Hair follicle dermal papilla cell (primary cell): ENCODE measurements around the gene NOPCHAP1. TPM values are rescaled to one million over a fixed set of nuclear protein-coding genes. Genes with fewer than 3 reads are reported as not detected.

Experiments used
- total RNA-seq: library from RNA; depleted of rRNA; stranded (reverse); fragments of >200 nt; gene quantifications from 2 replicates; pipeline ENCODE4 v1.2.3, GENCODE V29; 2012

Gene NOPCHAP1, protein sequence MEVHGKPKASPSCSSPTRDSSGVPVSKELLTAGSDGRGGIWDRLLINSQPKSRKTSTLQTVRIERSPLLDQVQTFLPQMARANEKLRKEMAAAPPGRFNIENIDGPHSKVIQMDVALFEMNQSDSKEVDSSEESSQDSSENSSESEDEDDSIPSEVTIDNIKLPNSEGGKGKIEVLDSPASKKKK
- 3.2 and 3.8 TPM in 2 replicates for total RNA-seq

DNA sequence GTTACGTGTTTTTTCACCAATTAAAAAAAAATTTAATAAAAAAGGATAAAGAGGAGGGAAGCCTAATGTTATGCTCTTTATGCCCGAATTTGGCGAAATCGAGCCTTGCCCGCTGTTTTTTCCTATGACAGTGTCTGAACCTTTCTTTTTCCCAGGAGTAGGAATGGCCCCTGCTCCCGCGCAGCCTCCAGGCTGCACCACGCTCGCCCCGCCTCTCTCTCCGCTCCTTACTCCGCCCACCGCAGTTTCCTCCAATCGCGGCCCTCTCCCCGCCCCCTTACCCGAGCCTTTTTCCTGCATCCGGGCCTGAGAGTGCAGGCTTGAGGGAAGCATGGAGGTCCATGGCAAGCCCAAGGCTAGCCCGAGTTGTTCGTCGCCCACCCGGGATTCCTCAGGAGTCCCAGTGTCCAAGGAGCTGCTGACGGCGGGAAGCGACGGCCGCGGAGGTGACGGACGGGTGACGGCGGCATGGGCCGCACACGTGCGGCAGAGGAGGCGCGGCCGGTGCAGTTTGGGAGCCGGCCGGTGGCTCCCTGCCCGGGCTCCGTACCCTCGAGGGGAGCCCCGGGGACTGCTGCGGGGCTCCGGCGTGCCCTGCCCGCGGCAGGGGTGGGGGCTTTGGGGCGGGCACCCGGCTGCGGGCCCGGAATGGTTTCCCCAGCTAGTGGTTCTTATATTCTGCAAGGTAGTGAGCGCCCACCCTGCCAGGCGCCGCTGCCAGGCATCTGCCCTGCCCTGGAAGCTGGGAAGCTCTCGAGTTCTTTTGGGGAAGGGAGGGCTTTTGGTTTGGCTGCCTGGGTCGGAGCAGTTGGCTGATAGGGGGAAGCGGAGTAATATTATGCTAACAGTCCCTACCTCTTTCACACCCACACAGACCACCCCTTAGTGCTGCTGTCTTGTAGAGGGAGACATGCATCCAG lies at the start of gene NOPCHAP1:
TSS of gene NOPCHAP1 (plus strand) at position 295 of the 920 bp plus-strand sequence. CDS start at position 332, 37 bp downstream.

DNA sequence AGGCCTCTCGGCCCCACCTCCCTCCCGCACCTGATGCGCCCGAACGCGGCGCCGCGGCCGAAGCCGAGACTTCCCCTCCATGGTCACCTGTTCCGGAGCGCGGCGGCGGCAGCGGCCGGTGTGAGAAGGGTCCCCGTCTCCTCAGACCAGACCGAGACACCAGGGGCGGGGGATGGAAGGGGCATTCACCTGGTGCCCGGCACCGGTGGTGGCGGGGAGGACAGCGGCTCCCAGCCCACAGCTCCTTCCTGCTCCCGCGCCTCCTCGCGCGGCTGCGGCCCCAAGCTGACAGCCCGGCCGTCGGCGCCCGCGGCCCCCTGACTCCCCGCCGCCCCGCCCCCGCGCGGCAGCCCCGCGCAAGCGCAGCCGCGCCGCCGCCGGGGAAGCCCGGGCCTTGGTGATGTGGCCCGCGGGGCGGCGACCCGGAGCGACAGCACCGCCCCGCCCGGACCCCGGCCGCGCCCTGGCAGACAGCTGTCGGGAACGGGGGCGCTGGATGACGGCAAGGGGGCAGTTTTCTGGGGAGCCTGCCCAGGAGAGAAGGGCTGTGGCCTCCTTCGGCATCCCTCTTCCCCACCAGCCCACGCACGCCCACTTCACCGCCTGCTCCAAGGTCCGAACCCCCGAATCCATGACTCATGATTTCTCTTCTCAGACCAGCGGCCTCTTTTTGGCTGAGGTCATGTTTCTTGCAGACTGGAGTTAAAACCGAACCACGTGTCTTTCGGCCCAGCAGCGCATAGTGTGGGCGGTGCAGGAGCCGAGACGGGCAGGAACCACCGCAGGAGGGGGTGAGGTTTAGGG lies 27.9 kb upstream of the NOPCHAP1 start, which contains the start of gene SLC41A2:
TSS of gene SLC41A2 (minus strand) at position 290 of the 804 bp plus-strand sequence. CDS start 29,763 bp downstream, outside the sequence.

Other genes with a start within 250 kb of the NOPCHAP1 start
- gene SLC41A2, start 28.0 kb upstream of the NOPCHAP1 start, total RNA-seq, result 30.1 and 34.1 TPM in 2 replicates
- gene ALDH1L2, start 98.1 kb downstream of the NOPCHAP1 start, total RNA-seq, result 58.7 and 66.9 TPM in 2 replicates
- 122 and 137 TPM in 2 replicates for gene WASHC4, start 121.4 kb downstream of the NOPCHAP1 start, total RNA-seq
- gene APPL2, start 249.9 kb downstream of the NOPCHAP1 start, total RNA-seq, result 91.0 and 96.9 TPM in 2 replicates